Measurements from ENCODE around the gene CEP78. TPM values are rescaled to one million over a fixed set of nuclear protein-coding genes. Genes with fewer than 3 reads are reported as not detected.
A peak's percentile ranks its signal among the peaks of the same experiment; 100 is the strongest.

The CEP78 gene
- total RNA-seq, 1 donor from 2014 or later, result 13.9 TPM

DNA sequence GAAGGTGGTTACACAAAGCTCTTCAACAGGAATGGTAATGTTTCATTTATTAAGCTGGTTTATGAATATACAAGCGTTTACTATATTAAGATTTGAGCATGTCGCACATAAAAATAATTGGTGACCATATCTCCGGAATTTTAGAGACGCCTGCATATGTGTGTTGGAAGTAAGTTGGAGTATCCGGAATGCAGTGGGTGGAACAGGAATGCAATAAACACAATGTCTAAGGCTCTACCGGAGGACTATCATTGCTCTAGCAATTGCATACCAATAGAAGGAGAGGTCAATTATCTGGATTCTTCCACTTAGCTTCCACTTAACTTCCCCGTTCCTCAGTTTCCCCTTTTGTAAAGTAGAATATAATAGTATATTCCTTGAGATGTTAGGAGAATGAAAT lies 1.1 kb upstream of the CEP78 start:
- peak overlapping the region; percentile 95 for H3K27ac Mint-ChIP-seq (ENCODE audit: unreplicated experiment)
- H3K4me3 Mint-ChIP-seq (ENCODE audit: unreplicated experiment), result peak overlapping the region; percentile 92

DNA sequence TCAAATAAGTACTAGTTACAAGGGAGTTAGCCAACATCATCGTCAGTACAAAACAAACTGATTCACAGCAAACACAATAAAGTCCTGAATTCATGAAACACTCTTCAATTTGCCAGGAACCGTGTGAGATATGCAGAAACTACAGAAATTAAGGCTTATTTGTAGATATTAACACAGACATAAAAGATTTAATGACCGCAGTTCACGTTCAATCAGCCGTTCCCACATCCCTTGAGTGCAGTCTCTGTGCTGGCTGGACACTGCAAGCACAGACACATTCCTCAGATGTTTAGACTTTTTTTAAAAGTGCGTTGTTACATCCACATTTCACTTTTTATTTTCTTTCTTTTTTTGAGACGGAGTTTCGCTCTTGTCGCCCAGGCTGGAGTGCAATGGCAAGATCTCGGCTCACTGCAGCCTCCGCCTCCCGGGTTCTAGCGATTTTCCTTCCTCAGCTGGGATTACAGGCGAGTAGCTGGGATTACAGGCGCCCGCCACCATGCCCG lies 566 bp upstream of the CEP78 start:
- peaks cover 4% of the 10 kb centered on the region for H3K36me3 Mint-ChIP-seq (ENCODE audit: unreplicated experiment)
- no peaks in the 10 kb centered on the region for H3K27me3 Mint-ChIP-seq (ENCODE audit: unreplicated experiment)
- H3K9me3 Mint-ChIP-seq (ENCODE audit: unreplicated experiment), result no peaks in the 10 kb centered on the region
- H3K4me1 Mint-ChIP-seq (ENCODE audit: unreplicated experiment), result peaks cover 21% of the 10 kb centered on the region
- no peak for DNase-seq (ENCODE audit: extremely low spot score, unreplicated experiment)
- TF ChIP-seq, protein P1, sequence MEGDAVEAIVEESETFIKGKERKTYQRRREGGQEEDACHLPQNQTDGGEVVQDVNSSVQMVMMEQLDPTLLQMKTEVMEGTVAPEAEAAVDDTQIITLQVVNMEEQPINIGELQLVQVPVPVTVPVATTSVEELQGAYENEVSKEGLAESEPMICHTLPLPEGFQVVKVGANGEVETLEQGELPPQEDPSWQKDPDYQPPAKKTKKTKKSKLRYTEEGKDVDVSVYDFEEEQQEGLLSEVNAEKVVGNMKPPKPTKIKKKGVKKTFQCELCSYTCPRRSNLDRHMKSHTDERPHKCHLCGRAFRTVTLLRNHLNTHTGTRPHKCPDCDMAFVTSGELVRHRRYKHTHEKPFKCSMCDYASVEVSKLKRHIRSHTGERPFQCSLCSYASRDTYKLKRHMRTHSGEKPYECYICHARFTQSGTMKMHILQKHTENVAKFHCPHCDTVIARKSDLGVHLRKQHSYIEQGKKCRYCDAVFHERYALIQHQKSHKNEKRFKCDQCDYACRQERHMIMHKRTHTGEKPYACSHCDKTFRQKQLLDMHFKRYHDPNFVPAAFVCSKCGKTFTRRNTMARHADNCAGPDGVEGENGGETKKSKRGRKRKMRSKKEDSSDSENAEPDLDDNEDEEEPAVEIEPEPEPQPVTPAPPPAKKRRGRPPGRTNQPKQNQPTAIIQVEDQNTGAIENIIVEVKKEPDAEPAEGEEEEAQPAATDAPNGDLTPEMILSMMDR (IDR thresholded peaks at IDR 0.05), result no peak
- peak overlapping the region; percentile 92 for H3K4me3 Mint-ChIP-seq (ENCODE audit: unreplicated experiment)
- peak overlapping the region; percentile 95 for H3K27ac Mint-ChIP-seq (ENCODE audit: unreplicated experiment)

More for the DNA sequence above, 1.1 kb upstream of the CEP78 start:
- no peaks in the 10 kb centered on the region for H3K27me3 Mint-ChIP-seq (ENCODE audit: unreplicated experiment)
- H3K9me3 Mint-ChIP-seq (ENCODE audit: unreplicated experiment), result no peaks in the 10 kb centered on the region
- H3K4me1 Mint-ChIP-seq (ENCODE audit: unreplicated experiment), result peaks cover 21% of the 10 kb centered on the region
- no peak for DNase-seq (ENCODE audit: extremely low spot score, unreplicated experiment)
- TF ChIP-seq, protein P1 (IDR thresholded peaks at IDR 0.05), result no peak
- H3K36me3 Mint-ChIP-seq (ENCODE audit: unreplicated experiment), result no peaks in the 10 kb centered on the region

DNA sequence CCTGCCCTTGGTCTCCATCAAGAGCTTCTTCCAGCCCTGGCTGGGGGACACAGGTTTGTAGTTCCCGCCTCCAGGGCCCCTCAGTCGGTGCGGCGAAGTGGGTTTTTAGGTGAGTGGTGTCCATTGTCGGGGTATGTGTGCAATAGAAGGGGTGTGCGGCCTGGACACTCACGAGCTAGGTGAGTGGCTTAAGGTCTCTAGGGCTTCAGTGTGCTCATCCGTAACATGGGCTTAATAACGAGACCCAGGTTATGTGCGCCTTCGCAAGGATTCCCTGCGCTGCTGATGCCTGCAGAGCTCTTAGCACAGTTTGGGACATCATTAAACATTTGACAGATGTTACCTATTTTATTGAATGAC lies 656 bp downstream of the CEP78 start:
- DNase-seq (ENCODE audit: extremely low spot score, unreplicated experiment), result no peak
- H3K36me3 Mint-ChIP-seq (ENCODE audit: unreplicated experiment), result peaks cover 5% of the 10 kb centered on the region
- H3K9me3 Mint-ChIP-seq (ENCODE audit: unreplicated experiment), result no peaks in the 10 kb centered on the region
- peak overlapping the region; percentile 42 for H3K27ac Mint-ChIP-seq (ENCODE audit: unreplicated experiment)
- H3K4me1 Mint-ChIP-seq (ENCODE audit: unreplicated experiment), result peaks cover 21% of the 10 kb centered on the region
- H3K27me3 Mint-ChIP-seq (ENCODE audit: unreplicated experiment), result no peaks in the 10 kb centered on the region
- H3K4me3 Mint-ChIP-seq (ENCODE audit: unreplicated experiment), result peak overlapping the region; percentile 92
- TF ChIP-seq, protein P1 (IDR thresholded peaks at IDR 0.05), result no peak

DNA sequence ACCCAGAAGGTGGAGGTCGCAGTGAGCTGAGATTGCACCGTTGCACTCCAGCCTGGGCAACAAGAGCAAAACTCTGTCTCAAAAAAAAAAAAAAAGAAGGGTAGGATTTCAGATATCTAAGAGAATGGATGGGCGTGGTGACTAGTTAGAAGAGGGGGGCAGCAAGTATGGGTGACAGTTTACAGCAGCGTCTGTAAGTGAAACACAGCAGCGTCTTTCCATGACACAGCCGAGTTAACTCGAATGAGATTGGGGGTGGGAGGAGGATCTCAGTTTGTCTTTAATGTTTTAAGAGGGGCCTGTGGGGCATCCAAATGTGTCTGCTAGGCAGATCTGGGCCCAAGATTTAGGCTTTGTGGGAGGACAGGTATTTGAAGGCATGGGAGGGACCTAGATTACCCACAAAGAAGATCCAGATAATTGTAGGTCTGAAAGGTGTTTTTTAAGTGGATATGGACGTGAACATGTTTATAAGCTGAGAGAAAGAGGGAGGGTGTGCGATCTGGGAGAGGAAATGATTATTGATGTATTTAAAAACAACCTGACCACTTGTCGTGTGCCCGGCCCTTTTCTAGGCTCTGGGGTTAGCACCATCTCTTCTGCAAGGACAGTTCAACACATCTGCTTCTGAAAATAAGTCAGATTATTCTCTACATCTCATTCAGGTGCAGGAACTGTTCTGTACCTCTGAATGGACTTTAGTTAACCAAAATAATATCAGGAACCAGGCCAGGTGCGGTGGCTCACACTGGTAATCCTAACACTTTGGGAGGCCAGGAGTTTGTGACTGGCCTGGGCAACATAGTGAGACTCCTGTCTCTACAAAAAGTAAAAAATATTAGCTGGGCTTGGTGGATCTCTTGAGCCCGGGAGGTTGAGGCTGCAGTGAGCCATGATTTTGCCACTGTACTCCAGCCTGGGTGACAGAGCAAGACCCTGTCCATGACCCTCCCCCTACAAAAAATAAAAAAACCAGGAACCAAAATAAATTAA lies 2.5 kb downstream of the CEP78 start:
- no peak for DNase-seq (ENCODE audit: extremely low spot score, unreplicated experiment)
- Mint-ChIP-seq H3K4me1 (ENCODE audit: unreplicated experiment) (peaks cover 21% of the 10 kb centered on the region), H3K4me3 (ENCODE audit: unreplicated experiment) (no peak overlapping the region), H3K9me3 (ENCODE audit: unreplicated experiment) (no peaks in the 10 kb centered on the region), H3K27ac (ENCODE audit: unreplicated experiment) (no peak overlapping the region), H3K27me3 (ENCODE audit: unreplicated experiment) (no peaks in the 10 kb centered on the region), H3K36me3 (ENCODE audit: unreplicated experiment) (peaks cover 5% of the 10 kb centered on the region)
- TF ChIP-seq, protein P1 (IDR thresholded peaks at IDR 0.05), result no peak

DNA sequence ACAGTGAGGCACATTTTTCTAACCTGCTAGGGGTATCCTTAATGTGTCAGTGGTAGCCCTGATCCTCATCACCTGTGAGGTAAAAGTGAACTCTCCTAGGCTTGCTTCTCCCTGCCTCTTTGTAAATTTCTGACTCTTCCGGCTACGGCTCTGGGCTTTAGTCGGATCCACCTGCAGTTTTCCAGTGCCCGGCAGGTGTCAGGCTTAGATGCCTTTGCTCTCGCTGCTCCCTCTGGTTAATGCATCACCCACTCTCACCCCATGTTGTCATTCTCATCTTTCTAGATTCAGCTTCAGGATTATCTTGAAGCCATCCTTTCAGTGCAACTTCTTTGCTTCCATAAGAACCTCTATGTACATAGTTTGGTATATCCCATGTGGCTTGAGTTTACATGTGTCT lies 3.6 kb downstream of the CEP78 start:
- H3K9me3 Mint-ChIP-seq (ENCODE audit: unreplicated experiment), result no peaks in the 10 kb centered on the region
- no peaks in the 10 kb centered on the region for H3K27me3 Mint-ChIP-seq (ENCODE audit: unreplicated experiment)
- no peak overlapping the region for H3K27ac Mint-ChIP-seq (ENCODE audit: unreplicated experiment)
- TF ChIP-seq, protein P1 (IDR thresholded peaks at IDR 0.05), result peak; percentile 30
- peaks cover 6% of the 10 kb centered on the region for H3K36me3 Mint-ChIP-seq (ENCODE audit: unreplicated experiment)
- DNase-seq (ENCODE audit: extremely low spot score, unreplicated experiment), result no peak
- H3K4me3 Mint-ChIP-seq (ENCODE audit: unreplicated experiment), result no peak overlapping the region
- H3K4me1 Mint-ChIP-seq (ENCODE audit: unreplicated experiment), result peaks cover 21% of the 10 kb centered on the region
